GM20000 (cell line): ENCODE measurements around the gene NTN4.
A peak's percentile ranks its signal among the peaks of the same experiment; 100 is the strongest.

Experiments used
- DNase-seq: peaks from one replicate; pipeline ENCODE4 v3.0.0; 2012; ENCODE audit warnings: low spot score
- TF ChIP-seq, protein P1 (sequence below): IDR thresholded peaks from 2 replicates; pipeline ENCODE4 v1.5.1; 2012; ENCODE audit warnings: mild to moderate bottlenecking, control low read depth; ENCODE audit errors: extremely low read depth, missing control alignments

The NTN4 gene

DNA sequence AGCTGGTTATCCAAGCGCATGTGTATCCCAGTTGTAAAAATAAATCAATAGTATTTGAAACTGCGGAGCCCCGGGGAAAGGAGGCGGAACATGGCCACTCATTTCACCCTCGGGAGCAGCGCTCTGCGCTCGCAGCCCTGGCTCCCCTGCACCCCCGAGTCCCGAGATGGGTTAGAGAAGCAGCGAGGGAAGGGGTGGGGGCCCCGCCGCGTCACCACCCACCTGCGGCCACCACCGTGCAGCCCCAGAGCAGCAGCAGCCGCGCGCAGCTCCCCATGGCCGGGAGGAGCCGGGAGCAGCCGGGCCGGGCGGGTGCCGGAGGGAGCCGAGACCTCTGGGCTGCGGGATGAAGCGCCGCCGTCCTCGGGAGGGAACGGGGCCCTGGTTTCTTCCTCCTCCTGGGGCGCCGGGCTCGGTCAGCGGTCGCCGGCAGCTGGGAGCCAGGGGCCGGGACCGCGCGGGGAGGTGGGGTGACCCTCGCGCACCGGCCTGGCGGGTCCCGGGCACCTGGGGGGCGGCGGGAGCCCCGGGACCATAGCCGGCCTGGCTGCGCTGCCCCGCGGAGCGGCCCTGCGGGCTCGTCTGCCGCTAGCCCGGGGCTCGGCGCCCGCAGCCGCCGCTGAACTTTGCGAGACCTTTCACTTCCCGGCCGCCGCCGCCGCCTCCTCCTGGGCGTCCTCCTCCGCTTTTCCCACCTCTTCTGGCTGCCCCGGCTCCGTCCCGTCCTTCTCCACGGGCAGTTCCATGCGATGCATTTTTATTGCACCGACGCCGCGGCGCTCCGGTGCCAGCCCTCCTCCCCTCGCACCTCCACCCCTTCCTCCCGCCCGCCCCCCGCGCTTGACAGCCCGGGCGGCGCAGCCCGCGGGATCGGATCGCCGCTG lies at the start of gene NTN4:
Gene NTN4 (minus strand): TSS at position 732 of the 884 bp plus-strand sequence. CDS start 455 bp downstream, at position 277.
- DNase-seq, result peak; percentile 78
- TF ChIP-seq, protein P1, sequence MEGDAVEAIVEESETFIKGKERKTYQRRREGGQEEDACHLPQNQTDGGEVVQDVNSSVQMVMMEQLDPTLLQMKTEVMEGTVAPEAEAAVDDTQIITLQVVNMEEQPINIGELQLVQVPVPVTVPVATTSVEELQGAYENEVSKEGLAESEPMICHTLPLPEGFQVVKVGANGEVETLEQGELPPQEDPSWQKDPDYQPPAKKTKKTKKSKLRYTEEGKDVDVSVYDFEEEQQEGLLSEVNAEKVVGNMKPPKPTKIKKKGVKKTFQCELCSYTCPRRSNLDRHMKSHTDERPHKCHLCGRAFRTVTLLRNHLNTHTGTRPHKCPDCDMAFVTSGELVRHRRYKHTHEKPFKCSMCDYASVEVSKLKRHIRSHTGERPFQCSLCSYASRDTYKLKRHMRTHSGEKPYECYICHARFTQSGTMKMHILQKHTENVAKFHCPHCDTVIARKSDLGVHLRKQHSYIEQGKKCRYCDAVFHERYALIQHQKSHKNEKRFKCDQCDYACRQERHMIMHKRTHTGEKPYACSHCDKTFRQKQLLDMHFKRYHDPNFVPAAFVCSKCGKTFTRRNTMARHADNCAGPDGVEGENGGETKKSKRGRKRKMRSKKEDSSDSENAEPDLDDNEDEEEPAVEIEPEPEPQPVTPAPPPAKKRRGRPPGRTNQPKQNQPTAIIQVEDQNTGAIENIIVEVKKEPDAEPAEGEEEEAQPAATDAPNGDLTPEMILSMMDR, result no peak

DNA sequence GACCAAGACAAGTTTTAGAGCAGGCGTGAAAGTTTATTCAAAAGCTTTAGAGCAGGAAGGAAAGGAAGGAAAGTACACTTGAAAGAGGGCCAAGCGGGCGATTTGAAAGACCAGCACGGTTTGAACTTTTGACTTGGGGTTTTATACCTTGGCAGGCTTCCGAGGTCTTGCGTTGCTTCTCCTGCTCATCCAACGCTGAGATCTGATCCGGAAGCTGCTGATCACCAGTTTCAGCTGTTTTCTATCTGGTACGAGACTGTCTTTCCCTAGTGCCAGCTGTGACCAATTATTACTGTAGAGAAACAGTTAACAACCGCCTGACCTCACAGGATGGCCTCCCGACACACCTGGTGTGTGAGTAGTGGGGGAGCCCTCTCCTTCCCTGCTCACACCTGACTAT lies 47.6 kb upstream of the NTN4 start:
- no peak for DNase-seq
- TF ChIP-seq, protein P1, result no peak

DNA sequence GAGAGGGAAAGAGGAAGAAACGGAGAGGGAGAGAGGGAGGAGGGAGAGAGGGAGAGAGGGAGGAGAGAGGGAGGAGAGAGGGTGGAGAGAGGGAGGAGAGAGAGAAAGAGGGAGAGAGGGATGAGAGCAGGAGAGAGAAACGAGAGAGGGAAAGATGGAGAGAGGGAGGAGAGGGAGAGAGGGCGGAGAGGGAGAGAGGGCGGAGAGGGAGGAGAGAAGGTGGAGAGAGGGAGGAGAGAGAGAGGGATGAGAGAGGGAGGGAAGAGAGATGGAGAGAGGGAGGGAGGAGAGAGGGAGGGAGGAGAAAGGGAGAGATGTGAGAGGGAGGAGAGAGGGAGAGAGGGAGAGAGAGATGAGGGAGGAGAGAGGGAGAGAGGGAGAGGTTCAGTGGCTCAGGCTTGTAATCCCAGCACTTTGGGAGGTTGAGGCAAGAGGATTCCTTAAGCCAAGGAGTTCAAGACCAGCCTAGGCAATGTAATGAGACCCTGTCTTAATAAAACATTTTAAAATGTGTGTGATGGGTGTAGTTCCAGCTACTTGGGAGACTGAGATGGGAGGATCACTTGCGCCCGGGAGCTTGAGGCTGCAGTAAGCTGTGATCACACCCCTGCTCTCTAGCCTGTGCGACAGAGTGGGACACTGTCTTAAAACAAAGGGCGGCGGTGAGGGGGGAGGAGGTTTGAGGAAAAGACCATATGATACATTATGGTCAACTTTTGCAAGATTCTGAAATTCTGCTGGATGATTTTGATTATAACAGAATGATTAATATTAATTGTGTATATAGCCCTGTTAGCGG lies 46.9 kb upstream of the NTN4 start:
- no peak for DNase-seq
- TF ChIP-seq, protein P1, result no peak

DNA sequence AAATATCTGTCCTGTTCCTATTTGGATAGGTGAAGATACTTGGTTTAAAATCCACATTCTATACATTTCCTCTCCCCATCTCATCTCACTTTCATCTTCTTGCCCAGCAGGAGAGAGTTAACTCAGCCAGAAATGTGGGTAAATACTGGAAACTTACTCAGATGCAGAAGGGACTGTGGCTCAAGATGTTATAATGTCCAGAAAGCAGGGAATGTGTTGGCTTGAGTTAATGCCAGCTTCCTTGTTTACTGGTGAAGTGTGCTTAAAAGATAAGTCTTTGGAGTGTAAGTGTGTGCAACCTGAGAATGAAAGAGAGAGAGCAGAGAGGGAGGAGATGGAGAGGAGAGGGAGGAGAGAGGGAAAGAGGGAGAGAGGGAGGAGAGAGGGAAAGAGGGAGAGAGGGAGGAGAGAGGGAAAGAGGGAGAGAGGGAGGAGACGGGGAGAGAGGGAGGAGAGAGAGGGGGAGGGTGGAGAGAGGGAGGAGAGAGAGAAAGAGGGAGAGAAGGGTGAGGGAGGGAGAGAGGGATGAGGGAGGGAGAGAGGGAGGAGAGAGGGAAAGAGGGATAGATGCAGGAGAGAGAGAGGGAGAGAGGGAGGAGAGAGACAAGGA lies 46.2 kb upstream of the NTN4 start:
- no peak for DNase-seq
- TF ChIP-seq, protein P1, result no peak

DNA sequence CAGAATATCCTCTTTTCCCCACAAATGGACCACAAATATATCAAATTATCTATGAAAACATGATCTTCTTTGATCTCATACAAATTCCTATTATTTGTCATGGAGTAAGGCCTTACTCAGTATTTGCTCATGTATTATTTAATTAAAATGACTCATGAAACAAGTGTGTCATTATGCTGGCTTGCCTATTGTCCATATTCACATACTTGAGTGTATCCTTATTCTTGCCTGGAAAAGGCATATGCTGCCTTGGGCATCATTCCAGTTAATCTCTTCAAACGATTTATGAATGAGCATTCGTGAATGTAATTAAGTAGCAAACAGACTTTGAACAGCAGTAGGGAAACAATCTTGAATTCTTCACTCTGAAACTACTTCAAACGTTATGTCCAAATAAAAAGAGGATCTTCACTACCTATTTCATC lies 45.6 kb upstream of the NTN4 start:
- TF ChIP-seq, protein P1, result no peak
- no peak for DNase-seq

DNA sequence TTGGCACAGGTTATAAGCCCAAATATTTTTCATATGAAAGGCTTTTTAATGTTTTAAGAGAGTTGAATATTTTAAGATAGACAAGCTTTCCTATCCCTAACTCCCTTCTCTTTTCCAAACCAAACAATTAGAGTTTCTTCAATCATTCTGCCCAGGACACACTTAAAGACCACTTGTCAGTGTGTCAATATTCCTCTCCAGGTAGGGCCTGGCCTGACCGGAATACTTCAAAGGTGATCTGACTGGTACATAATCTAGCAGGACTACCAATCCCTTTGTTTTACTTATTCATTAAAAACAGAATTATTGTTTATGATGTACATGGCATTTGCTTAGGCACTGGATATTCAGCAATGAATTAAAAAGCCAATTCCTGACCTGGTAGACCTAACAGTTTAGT lies 44.0 kb upstream of the NTN4 start:
- no peak for DNase-seq
- TF ChIP-seq, protein P1, result no peak
